Stimulated activated CD4-positive, alpha-beta T cell treated with anti-CD3 and anti-CD28 coated beads, TNF-alpha, amount 100 ng/mL, for 1 hour (primary cell): Measurements from ENCODE around the gene TMEM184A.

Experiments
- DNase-seq, 3 donors: peaks; one replicate each; pipeline ENCODE4 v3.0.0-alpha.2; 2020; ENCODE audit warnings: low read depth in 3 of 3, low spot score in 1 of 3

Gene TMEM184A

GRCh38 chr7:1540776-1541271, 15.2 kb downstream of the TMEM184A start:
- DNase-seq, result no peak

- DNase-seq, result no peak
These were observed 15.9 kb downstream of the TMEM184A start for GRCh38 chr7:1539882-1540775.

GRCh38 chr7:1539181-1539881, 16.7 kb downstream of the TMEM184A start:
- DNase-seq, result no peak

GRCh38 chr7:1538544-1539180, 17.3 kb downstream of the TMEM184A start:
- DNase-seq, result no peak

GRCh38 chr7:1537535-1538412, 18.2 kb downstream of the TMEM184A start:
- DNase-seq, result no peak

- no peak for DNase-seq
These were observed 19.1 kb downstream of the TMEM184A start for GRCh38 chr7:1536743-1537534.

GRCh38 chr7:1536455-1536742, 19.6 kb downstream of the TMEM184A start:
- no peak for DNase-seq

GRCh38 chr7:1535701-1536454, 20.1 kb downstream of the TMEM184A start:
- DNase-seq, result no peak

GRCh38 chr7:1535100-1535458, 20.9 kb downstream of the TMEM184A start:
- no peak for DNase-seq

- no peak for DNase-seq
These were observed 21.5 kb downstream of the TMEM184A start for GRCh38 chr7:1534330-1535099.

GRCh38 chr7:1533547-1534329, 22.3 kb downstream of the TMEM184A start:
- no peak for DNase-seq

GRCh38 chr7:1533255-1533546, 22.8 kb downstream of the TMEM184A start:
- no peak for DNase-seq

- peak; percentile 13 to 37 (median 27) for DNase-seq
These were observed 23.4 kb downstream of the TMEM184A start for GRCh38 chr7:1532456-1533254.

- DNase-seq, result no peak
These were observed 24.0 kb downstream of the TMEM184A start for GRCh38 chr7:1531979-1532455.

GRCh38 chr7:1531263-1531978, 24.6 kb downstream of the TMEM184A start:
- DNase-seq, result peak in 2 of 3 donors; percentile 21 to 22

GRCh38 chr7:1530946-1531262, 25.1 kb downstream of the TMEM184A start:
- no peak for DNase-seq
